Hair follicle dermal papilla cell (primary cell): Measurements from ENCODE around the gene DRD3. TPM values are rescaled to one million over a fixed set of nuclear protein-coding genes. Genes with fewer than 3 reads are reported as not detected.

Experiments
- total RNA-seq: library from RNA; depleted of rRNA; stranded (reverse); fragments of >200 nt; gene quantifications from 2 replicates; pipeline ENCODE4 v1.2.3, GENCODE V29; 2012

Gene DRD3
- total RNA-seq, result not detected in 2 replicates

GRCh38 chr3:114178770-114179368 lies at the start of gene DRD3:
Gene DRD3 (minus strand): TSS chr3:114179052. CDS start chr3:114171992, 7,060 bp downstream.

Other genes starting within 250 kb of the DRD3 start
- 0.97 and 2.3 TPM in 2 replicates for gene ZDHHC23, start 231.0 kb downstream of the DRD3 start, total RNA-seq
- 3.6 TPM in 2 replicates for gene CCDC191, start 122.5 kb downstream of the DRD3 start, total RNA-seq
- gene QTRT2, start 122.3 kb downstream of the DRD3 start, total RNA-seq, result 12.0 and 14.9 TPM in 2 replicates
- not detected in 2 replicates for gene ZNF80, start 58.5 kb upstream of the DRD3 start, total RNA-seq
- gene TIGIT, start 115.0 kb upstream of the DRD3 start, total RNA-seq, result not detected in 2 replicates